ENCODE results near the gene PCDH10. TPM values are rescaled to one million over a fixed set of nuclear protein-coding genes. Genes with fewer than 3 reads are reported as not detected.

The PCDH10 gene
- polyA plus RNA-seq, 6 donors from 2014 or later: not detected

GRCh38 chr4:133145241-133145640 is 3.9 kb upstream of the PCDH10 start:
- Mint-ChIP-seq H3K27me3 (peaks cover 42 to 66% (median 47%) of the 10 kb centered on the region in 3 donors), H3K4me1 (peaks cover 13 to 26% (median 23%) of the 10 kb centered on the region in 3 donors), H3K9me3 (peaks cover 0 to 12% (median 4%) of the 10 kb centered on the region in 7 donors), H3K4me3 (no peak overlapping the region), H3K27ac (no peak overlapping the region), H3K36me3 (peaks cover 0 to 13% of the 10 kb centered on the region in 2 donors)
- DNase-seq (no peak), ATAC-seq (ENCODE audit: low read depth in 2 of 2) (no peak)

- Mint-ChIP-seq H3K4me1 (peaks cover 13 to 26% (median 26%) of the 10 kb centered on the region in 3 donors), H3K9me3 (peaks cover 0 to 12% (median 5%) of the 10 kb centered on the region in 7 donors), H3K36me3 (peaks cover 0 to 13% of the 10 kb centered on the region in 2 donors), H3K4me3 (no peak overlapping the region), H3K27me3 (peaks cover 44 to 73% (median 49%) of the 10 kb centered on the region in 3 donors), H3K27ac (peak overlapping the region in 1 of 6 donors; percentile 30)
- DNase-seq (no peak), ATAC-seq (ENCODE audit: low read depth in 2 of 2) (no peak)
Measured at GRCh38 chr4:133145758-133146573, 3.1 kb upstream of the PCDH10 start.

- ATAC-seq (ENCODE audit: low read depth in 2 of 2) (no peak), DNase-seq (no peak)
- Mint-ChIP-seq H3K27ac (no peak overlapping the region), H3K4me1 (peaks cover 13 to 26% (median 26%) of the 10 kb centered on the region in 3 donors), H3K36me3 (peaks cover 0 to 13% of the 10 kb centered on the region in 2 donors), H3K4me3 (no peak overlapping the region), H3K9me3 (peaks cover 0 to 12% (median 5%) of the 10 kb centered on the region in 7 donors), H3K27me3 (peaks cover 50 to 80% (median 56%) of the 10 kb centered on the region in 3 donors)
Measured at GRCh38 chr4:133146574-133147241, 2.4 kb upstream of the PCDH10 start.

GRCh38 chr4:133147286-133147821 is 1.7 kb upstream of the PCDH10 start:
- Mint-ChIP-seq H3K4me3 (no peak overlapping the region), H3K27ac (peak overlapping the region in 1 of 6 donors; percentile 61), H3K4me1 (peaks cover 13 to 26% (median 26%) of the 10 kb centered on the region in 3 donors), H3K36me3 (peaks cover 0 to 13% of the 10 kb centered on the region in 2 donors), H3K27me3 (peaks cover 52 to 84% (median 58%) of the 10 kb centered on the region in 3 donors), H3K9me3 (peaks cover 0 to 12% (median 5%) of the 10 kb centered on the region in 7 donors)
- no peak for ATAC-seq (ENCODE audit: low read depth in 2 of 2)
- DNase-seq: no peak

- H3K36me3 Mint-ChIP-seq: peaks cover 0 to 19% of the 10 kb centered on the region in 2 donors
- peak overlapping the region in 2 of 6 donors; percentile 61 to 86 for H3K27ac Mint-ChIP-seq
- no peak for ATAC-seq (ENCODE audit: low read depth in 2 of 2)
- peaks cover 60 to 91% (median 65%) of the 10 kb centered on the region in 3 donors for H3K27me3 Mint-ChIP-seq
- H3K4me3 Mint-ChIP-seq: peak overlapping the region in 5 of 8 donors; percentile 20 to 64 (median 29)
- DNase-seq: no peak
- peaks cover 0 to 16% (median 5%) of the 10 kb centered on the region in 7 donors for H3K9me3 Mint-ChIP-seq
- H3K4me1 Mint-ChIP-seq: peaks cover 13 to 26% (median 26%) of the 10 kb centered on the region in 3 donors
Measured at GRCh38 chr4:133147921-133148689, 989 bp upstream of the PCDH10 start.

GRCh38 chr4:133149364-133149695 is 236 bp downstream of the PCDH10 start:
- H3K9me3 Mint-ChIP-seq: peaks cover 0 to 16% (median 5%) of the 10 kb centered on the region in 7 donors
- H3K4me1 Mint-ChIP-seq: peaks cover 13 to 26% (median 26%) of the 10 kb centered on the region in 3 donors
- no peak for ATAC-seq (ENCODE audit: low read depth in 2 of 2)
- H3K4me3 Mint-ChIP-seq: peak overlapping the region in 7 of 8 donors; percentile 9 to 69 (median 60)
- H3K36me3 Mint-ChIP-seq: peaks cover 0 to 20% of the 10 kb centered on the region in 2 donors
- DNase-seq: no peak
- peak overlapping the region in 4 of 6 donors; percentile 29 to 91 (median 54) for H3K27ac Mint-ChIP-seq
- peaks cover 59 to 92% (median 70%) of the 10 kb centered on the region in 3 donors for H3K27me3 Mint-ChIP-seq

GRCh38 chr4:133149932-133150471 is 908 bp downstream of the PCDH10 start:
- Mint-ChIP-seq H3K27me3 (peaks cover 52 to 90% (median 70%) of the 10 kb centered on the region in 3 donors), H3K9me3 (peaks cover 0 to 16% (median 5%) of the 10 kb centered on the region in 7 donors), H3K36me3 (peaks cover 0 to 20% of the 10 kb centered on the region in 2 donors), H3K27ac (peak overlapping the region in 2 of 6 donors; percentile 29 to 49), H3K4me1 (peaks cover 13 to 26% (median 26%) of the 10 kb centered on the region in 3 donors), H3K4me3 (peak overlapping the region in 3 of 8 donors; percentile 42 to 71 (median 64))
- no peak for DNase-seq
- ATAC-seq (ENCODE audit: low read depth in 2 of 2): no peak

GRCh38 chr4:133150486-133151340 is 1.6 kb downstream of the PCDH10 start:
- Mint-ChIP-seq H3K27me3 (peaks cover 46 to 87% (median 69%) of the 10 kb centered on the region in 3 donors), H3K27ac (peak overlapping the region in 3 of 6 donors; percentile 44 to 49 (median 47)), H3K36me3 (peaks cover 0 to 20% of the 10 kb centered on the region in 2 donors)

GRCh38 chr4:133151341-133151690 is 2.2 kb downstream of the PCDH10 start:
- peaks cover 0 to 11% (median 5%) of the 10 kb centered on the region in 7 donors for H3K9me3 Mint-ChIP-seq
- peaks cover 0 to 20% of the 10 kb centered on the region in 2 donors for H3K36me3 Mint-ChIP-seq
- ATAC-seq (ENCODE audit: low read depth in 2 of 2): no peak
- peaks cover 13 to 26% (median 23%) of the 10 kb centered on the region in 3 donors for H3K4me1 Mint-ChIP-seq
- no peak overlapping the region for H3K27ac Mint-ChIP-seq
- H3K4me3 Mint-ChIP-seq: peak overlapping the region in 1 of 8 donors; percentile 22
- no peak for DNase-seq
- peaks cover 40 to 81% (median 63%) of the 10 kb centered on the region in 3 donors for H3K27me3 Mint-ChIP-seq

More at GRCh38 chr4:133150486-133151340, 1.6 kb downstream of the PCDH10 start:
- ATAC-seq (ENCODE audit: low read depth in 2 of 2) (no peak), DNase-seq (no peak)
- Mint-ChIP-seq H3K9me3 (peaks cover 0 to 16% (median 5%) of the 10 kb centered on the region in 7 donors), H3K4me3 (peak overlapping the region in 1 of 8 donors; percentile 60), H3K4me1 (peaks cover 13 to 26% (median 26%) of the 10 kb centered on the region in 3 donors)

GRCh38 chr4:133151691-133152329 is 2.7 kb downstream of the PCDH10 start:
- Mint-ChIP-seq H3K4me3 (peak overlapping the region in 2 of 8 donors; percentile 4 to 22), H3K27me3 (peaks cover 40 to 76% (median 58%) of the 10 kb centered on the region in 3 donors), H3K4me1 (peaks cover 13 to 24% (median 21%) of the 10 kb centered on the region in 3 donors), H3K9me3 (peaks cover 0 to 11% (median 5%) of the 10 kb centered on the region in 7 donors), H3K36me3 (peaks cover 0 to 20% of the 10 kb centered on the region in 2 donors), H3K27ac (no peak overlapping the region)
- DNase-seq (no peak), ATAC-seq (ENCODE audit: low read depth in 2 of 2) (no peak)

GRCh38 chr4:133152330-133152821 is 3.3 kb downstream of the PCDH10 start:
- Mint-ChIP-seq H3K27me3 (peaks cover 40 to 71% (median 52%) of the 10 kb centered on the region in 3 donors), H3K9me3 (peaks cover 0 to 11% (median 5%) of the 10 kb centered on the region in 7 donors), H3K27ac (no peak overlapping the region), H3K4me1 (peaks cover 13 to 24% (median 21%) of the 10 kb centered on the region in 3 donors), H3K36me3 (peaks cover 0 to 20% of the 10 kb centered on the region in 2 donors), H3K4me3 (peak overlapping the region in 2 of 8 donors; percentile 4 to 33)
- no peak for ATAC-seq (ENCODE audit: low read depth in 2 of 2)
- DNase-seq: no peak

Measured in naive B cell (primary cell).